NB4 (cell line): ENCODE results near the gene PSMB1.
"Not testable (repeated sequence)": the region's sequence is repeated elsewhere in the genome, so short reads cannot be mapped to it uniquely, and the experiment has no call there.

Experiments used
- DNase-seq: peaks from one replicate; pipeline ENCODE4 v3.0.0; 2010; ENCODE audit warnings: low read depth
- H3K4me3 ChIP-seq: one replicate; pipeline ENCODE4 v1.5.1; 2011; ENCODE audit warnings: mild to moderate bottlenecking, low read depth, low read length, moderate library complexity
- MAX ChIP-seq: IDR thresholded peaks from 2 replicates; pipeline ENCODE4 v1.6.1; 2011; ENCODE audit warnings: low read depth, low read length
- MYC ChIP-seq: IDR thresholded peaks from 2 replicates; pipeline ENCODE4 v1.6.1; 2011; ENCODE audit warnings: low read depth, low read length
- POLR2A ChIP-seq: IDR thresholded peaks from 2 replicates; pipeline ENCODE4 v1.6.1; 2011; ENCODE audit warnings: mild to moderate bottlenecking; ENCODE audit not compliant: insufficient read length; ENCODE audit errors: extremely low read depth
- TF ChIP-seq, protein P1 (sequence below): IDR thresholded peaks from one replicate; pipeline ENCODE4 v1.5.1; 2012; ENCODE audit warnings: low read depth, low read length

PSMB1 gene

DNA sequence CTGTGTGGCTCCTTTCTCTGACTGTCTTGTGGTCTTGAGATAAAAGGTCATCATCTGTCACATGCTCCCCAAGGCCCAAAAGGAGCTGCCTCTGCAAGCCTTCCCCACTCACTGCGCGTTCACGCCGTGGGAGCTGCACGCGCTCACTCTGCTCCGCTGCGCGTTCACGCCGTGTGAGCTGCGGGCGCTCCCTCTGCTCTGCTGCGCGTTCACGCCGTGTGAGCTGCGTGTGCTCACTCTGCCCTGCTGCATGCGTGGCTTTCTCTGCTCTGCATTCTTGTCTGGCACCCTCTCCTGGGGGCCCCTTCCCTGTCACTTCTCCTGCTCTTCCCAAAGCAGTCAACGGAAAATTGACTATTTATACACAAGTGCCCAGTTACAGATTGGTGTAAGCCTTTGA, 42.5 kb downstream of the PSMB1 start:
- TF ChIP-seq POLR2A (no peak), MAX (no peak), MYC (no peak)
- TF ChIP-seq, protein P1, sequence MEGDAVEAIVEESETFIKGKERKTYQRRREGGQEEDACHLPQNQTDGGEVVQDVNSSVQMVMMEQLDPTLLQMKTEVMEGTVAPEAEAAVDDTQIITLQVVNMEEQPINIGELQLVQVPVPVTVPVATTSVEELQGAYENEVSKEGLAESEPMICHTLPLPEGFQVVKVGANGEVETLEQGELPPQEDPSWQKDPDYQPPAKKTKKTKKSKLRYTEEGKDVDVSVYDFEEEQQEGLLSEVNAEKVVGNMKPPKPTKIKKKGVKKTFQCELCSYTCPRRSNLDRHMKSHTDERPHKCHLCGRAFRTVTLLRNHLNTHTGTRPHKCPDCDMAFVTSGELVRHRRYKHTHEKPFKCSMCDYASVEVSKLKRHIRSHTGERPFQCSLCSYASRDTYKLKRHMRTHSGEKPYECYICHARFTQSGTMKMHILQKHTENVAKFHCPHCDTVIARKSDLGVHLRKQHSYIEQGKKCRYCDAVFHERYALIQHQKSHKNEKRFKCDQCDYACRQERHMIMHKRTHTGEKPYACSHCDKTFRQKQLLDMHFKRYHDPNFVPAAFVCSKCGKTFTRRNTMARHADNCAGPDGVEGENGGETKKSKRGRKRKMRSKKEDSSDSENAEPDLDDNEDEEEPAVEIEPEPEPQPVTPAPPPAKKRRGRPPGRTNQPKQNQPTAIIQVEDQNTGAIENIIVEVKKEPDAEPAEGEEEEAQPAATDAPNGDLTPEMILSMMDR = no peak
- DNase-seq = no peak

GRCh38 chr6:170509723-170510018, 43.4 kb downstream of the PSMB1 start:
- no peak overlapping the region for H3K4me3 ChIP-seq
- TF ChIP-seq POLR2A = no peak
- no peak for TF ChIP-seq MAX
- TF ChIP-seq, protein P1 = no peak
- no peak for TF ChIP-seq MYC
- no peak for DNase-seq

More for the DNA sequence above, 42.5 kb downstream of the PSMB1 start:
- no peak overlapping the region for H3K4me3 ChIP-seq

- not testable (repeated sequence) for DNase-seq
Observed at GRCh38 chr6:170508892-170509722, 44.0 kb downstream of the PSMB1 start.

DNA sequence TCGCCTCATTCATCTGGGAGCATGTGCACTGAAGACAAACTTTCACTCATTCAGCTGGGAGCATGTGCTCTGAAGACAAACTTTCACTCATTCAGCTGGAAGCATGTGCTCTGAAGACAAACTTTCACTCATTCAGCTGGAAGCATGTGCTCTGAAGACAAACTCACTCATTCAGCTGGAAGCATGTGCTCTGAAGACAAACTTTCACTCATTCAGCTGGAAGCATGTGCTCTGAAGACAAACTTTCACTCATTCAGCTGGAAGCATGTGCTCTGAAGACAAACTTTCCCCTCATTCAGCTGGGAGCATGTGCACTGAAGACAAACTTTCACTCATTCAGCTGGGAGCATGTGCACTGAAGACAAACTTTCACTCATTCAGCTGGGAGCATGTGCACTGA, 44.8 kb downstream of the PSMB1 start:
- DNase-seq, H3K4me3 ChIP-seq: not testable (repeated sequence)

More at GRCh38 chr6:170508892-170509722, 44.0 kb downstream of the PSMB1 start:
- H3K4me3 ChIP-seq = not testable (repeated sequence)

DNA sequence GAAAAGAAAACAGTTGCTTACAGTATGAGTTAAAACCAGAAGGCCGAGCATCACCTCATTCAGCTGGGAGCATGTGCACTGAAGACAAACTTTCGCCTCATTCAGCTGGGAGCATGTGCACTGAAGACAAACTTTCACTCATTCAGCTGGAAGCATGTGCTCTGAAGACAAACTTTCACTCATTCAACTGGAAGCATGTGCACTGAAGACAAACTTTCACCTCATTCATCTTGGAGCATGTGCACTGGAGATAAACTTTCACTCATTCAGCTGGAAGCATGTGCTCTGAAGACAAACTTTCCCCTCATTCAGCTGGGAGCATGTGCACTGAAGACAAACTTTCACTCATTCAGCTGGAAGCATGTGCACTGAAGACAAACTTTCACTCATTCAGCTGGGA, 45.4 kb downstream of the PSMB1 start:
- DNase-seq, H3K4me3 ChIP-seq: not testable (repeated sequence)

DNA sequence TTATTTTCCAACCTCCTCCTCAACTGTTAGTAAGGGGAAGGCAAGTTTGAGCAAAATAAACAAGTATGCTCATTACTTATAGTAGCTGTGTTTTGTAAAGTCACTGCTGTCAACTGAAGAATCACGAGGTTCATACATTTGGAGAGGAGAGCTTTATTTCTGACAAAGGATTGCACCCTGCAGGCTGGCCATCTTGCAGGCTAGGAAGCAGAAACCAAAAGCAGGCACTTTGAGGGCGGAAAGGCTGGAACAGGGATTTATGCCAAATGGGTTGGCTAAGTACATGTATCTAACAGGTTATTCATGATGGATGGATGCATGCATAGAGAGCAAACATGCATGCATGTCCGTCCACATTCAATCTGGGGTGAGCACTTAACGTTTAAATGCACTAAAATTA, 46.7 kb downstream of the PSMB1 start:
- no peak for TF ChIP-seq MYC
- TF ChIP-seq, protein P1 = no peak
- no peak for TF ChIP-seq POLR2A
- TF ChIP-seq MAX = no peak
- H3K4me3 ChIP-seq = no peak overlapping the region
- no peak for DNase-seq

DNA sequence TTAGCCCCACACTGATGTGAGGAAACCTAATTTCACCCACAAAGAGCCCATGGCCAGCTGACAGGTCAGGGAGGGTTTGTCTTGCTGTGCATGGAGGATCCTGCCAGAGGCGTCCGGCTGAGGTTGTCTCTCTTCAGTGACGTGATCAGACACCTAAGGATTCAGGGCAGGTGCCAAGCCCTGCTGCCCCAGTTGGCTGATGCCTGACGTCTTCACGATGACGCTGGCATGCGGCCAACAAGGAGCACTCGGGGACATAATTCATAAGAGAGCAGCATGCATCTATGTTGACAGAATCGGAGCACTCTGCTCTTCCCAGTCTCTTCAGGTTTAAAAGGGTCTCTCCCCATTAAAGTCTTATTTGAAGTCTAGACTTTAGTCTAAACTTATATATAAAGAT, 47.8 kb downstream of the PSMB1 start:
- no peak overlapping the region for H3K4me3 ChIP-seq
- no peak for TF ChIP-seq MAX
- no peak for DNase-seq

- DNase-seq = no peak
Observed at GRCh38 chr6:170504479-170504878, 48.6 kb downstream of the PSMB1 start.

More at GRCh38 chr6:170504479-170504878, 48.6 kb downstream of the PSMB1 start:
- TF ChIP-seq MAX (no peak), MYC (no peak), POLR2A (no peak)
- TF ChIP-seq, protein P1 = no peak
- H3K4me3 ChIP-seq = no peak overlapping the region
